ENCODE results near the gene SETX.

SETX gene

DNA sequence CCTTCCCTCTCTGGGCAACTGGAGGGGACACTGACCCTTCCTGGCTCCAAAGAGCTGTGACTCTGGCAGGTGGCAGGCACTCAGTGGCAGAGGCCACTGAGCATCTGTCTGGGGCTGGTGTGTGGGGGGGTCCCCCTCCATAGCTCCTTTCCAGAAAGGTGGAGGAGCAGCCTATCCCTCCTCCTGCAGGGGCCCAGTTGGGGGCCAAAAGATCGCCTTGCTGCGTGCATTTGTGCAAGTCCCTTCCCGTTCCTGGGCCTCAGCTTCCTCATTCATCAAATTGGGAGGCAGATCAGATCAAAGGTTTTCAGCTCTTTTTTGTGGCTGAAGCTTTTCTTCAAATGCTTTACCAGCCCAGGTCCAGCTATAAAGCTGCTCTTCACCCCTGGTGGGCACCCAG is 115.3 kb downstream of the SETX start:
- DNase-seq: no peak

DNA sequence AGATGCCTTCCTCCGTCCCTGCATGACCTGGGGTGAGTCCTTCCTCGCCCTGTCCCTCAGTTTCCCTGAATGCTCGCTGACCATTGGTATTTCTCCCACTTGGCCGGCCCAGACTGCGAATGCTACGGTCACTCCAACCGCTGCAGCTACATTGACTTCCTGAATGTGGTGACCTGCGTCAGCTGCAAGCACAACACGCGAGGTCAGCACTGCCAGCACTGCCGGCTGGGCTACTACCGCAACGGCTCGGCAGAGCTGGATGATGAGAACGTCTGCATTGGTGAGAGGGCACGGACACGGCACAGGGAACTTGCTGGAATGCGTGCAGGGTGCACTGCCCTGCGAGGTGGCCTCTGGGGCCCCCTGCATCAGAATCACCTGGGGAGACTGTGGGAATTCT is 115.8 kb downstream of the SETX start:
- DNase-seq: no peak

DNA sequence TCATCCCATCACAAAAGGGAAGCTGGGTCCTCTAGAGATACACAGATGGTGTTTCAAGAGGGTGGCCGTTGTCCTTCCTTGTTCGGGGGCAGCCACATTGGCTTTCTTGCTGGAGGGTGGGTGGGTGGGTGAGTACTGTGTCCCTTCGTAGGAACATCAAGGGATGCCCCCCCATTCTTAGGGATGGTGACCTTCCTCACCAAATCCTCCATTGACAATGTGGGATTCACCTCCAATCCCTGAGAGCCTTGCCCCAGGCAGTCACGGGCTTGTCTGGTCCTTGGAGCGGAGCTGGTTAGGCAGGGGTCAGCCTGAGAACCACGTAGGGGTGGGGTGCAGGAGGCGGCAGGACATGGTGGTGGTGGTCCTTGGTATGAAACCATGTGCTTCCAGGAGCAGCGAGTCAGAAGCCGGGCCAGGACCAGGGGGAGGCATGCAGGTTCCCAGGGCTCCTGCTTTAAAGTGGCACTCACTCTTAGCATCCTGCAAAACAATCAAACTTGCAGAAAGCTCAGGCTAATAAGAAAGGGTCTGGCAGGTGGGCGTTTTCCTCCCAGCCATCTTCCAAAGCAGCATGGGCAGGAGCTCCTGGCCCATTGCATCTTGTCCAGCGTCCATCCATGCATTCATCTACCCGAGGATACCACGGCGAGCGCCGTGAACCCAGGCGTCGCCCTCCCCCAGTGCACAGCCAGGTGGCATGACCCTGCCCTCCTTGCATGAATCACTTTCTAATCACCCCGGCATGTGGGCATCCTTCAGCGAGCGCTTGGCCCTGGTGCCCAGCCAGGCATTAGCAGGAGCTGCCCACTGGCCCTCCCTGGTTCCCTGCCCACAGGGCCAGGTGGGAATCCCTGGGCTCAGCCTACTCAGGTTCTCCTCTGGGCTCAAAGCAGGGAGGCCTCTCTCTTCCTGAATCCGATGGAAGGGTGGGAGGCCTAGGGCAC is 116.5 kb downstream of the SETX start:
- DNase-seq: no peak

DNA sequence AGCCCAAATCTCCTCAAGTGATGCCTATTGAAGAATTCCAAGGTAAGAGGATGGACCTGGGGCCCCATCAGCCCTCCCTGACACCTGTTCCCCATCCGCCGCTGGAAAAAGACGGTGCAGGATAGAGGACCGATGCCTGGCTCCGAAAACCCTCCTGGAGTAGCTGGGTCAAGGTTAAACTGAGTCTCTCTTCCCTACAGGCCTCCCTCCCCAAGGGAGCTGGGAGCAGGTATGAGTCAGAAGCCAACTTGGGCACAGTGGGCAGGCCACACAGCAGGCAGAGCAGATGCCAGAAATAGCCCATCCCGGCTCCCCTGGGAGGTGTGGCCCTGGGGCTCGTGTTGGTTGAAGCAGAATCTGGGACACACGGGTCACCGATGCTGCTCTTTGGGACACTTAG is 117.3 kb downstream of the SETX start:
- no peak for DNase-seq

DNA sequence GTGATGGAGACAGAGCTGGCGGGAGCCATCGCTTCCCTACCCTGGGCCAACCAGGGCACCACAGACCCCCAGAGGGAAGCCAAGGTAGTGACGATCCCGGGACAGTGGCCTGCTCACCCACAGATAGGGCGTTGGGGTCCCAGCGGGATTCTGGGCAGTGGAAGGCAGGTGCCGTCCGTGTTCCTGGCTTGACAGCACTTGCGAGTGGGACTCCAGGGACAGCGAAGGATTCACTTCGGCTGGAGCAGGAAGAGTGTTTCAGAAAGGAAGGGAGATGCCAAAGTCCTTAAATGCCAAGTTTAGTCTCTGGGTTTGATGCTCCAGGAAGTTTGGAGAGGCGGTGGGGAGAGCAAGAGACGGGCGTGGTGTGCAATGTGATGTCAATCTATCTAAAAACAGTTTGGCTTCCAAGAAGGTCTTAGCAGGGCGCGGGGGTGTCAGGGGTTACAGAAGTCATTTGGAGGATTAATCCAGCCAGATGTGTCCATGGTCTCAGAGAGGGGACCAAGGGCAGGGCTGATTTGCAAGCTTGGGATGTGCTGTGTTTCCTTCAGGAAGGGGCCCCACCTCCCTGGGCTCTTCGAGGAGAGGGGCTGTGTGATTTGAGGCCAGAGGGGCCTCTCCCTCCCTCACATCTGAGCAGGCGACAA is 118.0 kb downstream of the SETX start:
- DNase-seq: no peak

DNA sequence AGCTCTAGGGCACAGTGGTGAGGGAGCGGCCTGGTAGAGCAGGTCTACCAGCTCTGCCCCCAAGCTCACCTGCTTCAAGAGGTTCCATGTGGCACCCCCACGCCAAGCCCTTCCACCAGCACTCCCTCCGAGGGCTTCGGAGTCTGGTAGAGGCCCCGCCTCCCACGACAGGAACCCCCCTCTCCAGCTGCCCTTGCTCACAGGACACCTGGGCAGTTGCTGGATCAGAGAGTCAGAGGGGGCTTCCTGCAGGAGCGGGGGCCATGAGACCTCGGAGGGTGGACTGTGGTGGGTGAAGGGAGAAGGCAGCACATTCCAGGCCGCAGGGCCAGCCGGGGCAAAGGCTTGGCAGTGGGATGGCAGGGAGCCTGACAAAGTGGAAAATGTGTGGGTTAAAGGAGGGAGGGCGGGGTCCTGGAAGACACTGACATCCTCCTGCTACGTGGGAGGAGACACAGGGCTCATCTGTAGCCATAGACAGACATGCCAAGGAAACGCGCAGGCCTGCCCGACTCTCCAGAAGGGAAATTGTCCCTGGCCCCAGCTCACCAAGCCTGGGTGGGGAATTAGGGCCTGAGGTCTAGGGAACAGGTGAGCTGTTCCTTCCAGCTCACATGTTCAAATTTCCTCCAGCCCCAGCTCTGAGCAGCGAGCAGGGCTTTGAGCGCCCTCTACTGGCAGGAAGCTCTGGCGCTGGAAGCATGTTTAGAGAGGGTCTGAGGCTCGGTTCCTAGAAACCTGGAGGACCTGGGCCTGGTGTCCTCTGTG is 118.7 kb downstream of the SETX start:
- DNase-seq: peak; percentile 53

DNA sequence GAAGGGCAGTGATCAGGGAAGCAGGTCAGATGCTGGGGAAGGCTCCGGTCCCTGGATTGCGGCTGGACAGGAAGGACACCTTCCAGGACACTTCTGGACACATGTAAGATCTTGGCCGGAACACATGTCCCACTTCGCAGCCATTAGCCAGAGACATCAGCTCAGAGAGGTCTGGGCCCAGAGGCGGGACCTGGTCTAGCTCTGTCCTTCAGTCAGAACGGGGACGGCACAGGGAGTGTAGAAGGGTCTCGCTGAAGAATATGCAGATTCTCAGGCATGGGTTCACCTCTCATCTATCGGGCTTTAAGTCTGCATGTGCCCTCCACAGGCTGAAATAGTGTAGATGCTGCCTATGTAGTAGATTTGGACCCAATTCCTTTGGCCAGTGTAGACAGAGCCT is 119.7 kb downstream of the SETX start:
- DNase-seq: no peak

DNA sequence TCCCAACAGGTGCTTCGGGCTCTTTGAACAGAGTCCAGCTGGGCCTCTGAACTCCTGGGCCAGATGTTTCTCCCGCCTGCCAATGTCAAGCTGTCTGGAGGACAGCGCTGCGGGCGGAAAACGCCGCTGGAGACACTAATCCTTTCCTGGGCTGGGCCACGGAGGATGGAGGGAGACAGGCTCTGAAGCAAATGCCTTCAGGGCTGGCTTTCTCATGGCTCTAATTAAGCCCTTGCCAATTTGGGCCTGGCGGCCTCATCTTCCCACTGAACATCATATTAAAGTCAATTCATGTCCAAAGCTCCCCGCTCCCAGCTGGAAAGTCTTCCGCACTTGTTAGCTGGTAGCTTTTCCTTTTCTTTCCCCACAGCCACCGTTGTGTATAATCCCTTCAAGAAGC is 120.3 kb downstream of the SETX start:
- no peak for DNase-seq

DNA sequence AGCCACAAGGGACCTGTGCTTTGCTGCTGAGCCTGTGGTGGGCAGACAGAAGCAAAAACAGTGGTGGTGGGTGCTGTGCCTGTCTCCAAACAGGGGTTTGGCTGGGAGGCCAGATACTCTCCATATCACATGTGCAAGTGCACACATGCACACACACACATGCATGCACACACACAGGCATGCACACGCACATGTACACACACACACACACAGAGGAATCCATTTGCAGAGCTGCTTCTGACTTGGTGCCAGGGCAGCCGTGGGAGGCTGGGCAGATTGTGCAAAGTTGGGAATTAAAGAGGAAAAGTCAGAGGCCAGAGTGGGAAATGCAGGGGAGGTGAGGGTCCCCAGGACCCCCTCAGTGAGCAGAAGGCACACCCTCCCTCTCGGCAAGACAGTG is 121.6 kb downstream of the SETX start:
- DNase-seq: no peak

DNA sequence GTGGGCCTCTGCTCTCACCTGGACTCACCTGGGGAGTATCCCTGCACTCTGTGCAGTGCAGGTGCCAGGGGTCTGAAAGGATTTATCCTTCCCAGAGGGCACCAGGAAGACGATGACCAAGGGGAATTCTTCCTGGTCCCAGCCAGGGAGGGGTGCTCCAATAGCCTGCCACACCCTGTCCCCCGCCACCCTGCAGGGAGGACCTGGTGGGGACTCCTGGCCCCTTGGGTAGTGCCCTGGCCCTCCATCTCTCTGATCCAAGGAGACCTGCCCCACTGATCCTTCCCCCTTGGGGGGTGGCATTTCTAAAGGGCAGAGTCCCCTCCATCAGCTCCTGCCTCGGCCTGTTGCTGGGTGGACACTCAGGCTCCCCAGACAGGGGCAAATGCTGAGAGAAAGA is 122.3 kb downstream of the SETX start:
- DNase-seq: no peak

DNA sequence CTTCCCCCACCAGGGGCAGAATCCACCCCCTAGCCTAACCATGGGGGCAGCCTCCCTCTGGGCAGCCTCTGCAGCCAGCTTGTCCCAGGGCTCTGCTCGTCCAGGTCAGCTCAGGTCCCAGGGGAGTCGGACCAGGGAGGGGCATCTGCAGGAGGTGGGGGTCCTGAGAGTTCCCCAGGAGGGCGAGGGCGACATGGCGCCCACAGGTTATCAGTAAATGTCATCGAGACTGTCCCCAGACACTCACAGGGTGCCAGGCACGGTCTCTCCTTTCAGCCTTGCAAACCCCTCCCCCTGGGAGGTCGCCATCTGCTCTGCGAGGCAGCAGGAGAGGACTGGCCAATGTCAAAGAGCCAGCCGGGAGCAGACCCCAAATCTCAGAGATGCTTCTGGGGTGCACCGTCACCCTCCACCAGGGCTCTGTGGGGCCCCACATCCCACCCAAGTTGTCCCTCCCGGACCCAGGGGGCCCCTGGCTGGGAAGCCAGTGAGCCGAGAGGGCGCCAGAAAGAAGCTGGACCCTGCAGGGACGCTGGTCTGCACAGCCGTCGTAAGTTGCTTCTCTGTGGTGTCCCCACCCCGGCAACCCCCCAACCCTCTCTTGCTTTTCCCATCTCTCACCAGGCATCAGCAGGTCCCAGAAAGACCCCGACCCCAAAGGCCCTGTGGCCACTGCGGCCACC is 123.6 kb downstream of the SETX start:
- no peak for DNase-seq

DNA sequence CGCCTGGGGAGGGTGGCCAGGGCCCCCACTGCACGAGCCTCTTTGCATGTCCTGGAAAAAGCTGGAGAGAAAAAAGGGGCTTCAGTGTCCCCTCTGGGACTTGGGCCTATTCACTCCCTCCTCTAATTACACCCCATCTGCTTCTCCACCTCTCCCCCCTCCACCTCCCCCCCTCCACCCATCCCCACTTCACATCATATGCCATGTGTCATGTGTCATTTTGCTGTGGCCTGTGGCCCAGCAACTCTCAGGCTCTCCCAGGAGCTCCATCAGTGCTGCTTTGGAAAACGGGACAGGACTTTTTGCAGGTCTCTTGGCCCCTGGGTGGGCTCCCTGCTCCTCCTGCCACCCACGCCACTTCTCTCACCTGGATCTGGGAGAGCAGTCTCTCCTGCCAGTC is 124.2 kb downstream of the SETX start:
- no peak for DNase-seq

DNA sequence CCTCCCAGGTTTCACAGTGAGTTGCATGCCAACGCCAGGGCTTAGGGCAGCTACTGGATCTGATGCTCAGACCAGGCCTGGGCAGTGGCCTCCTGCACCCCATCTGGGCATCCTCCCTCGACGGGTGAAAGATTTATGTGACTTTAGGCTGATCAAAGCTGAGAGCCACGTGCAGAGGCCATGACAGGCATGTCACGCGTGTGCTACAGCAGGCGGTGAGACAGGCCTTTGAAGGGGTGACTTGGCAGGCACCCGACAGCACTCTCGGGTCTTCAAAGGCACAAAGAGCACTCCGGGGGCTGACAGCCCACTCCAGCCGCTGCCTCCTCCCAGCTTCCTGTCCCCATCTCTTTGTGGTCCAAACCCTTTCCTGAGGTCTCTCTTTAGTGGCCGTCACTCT is 126.7 kb downstream of the SETX start:
- no peak for DNase-seq

DNA sequence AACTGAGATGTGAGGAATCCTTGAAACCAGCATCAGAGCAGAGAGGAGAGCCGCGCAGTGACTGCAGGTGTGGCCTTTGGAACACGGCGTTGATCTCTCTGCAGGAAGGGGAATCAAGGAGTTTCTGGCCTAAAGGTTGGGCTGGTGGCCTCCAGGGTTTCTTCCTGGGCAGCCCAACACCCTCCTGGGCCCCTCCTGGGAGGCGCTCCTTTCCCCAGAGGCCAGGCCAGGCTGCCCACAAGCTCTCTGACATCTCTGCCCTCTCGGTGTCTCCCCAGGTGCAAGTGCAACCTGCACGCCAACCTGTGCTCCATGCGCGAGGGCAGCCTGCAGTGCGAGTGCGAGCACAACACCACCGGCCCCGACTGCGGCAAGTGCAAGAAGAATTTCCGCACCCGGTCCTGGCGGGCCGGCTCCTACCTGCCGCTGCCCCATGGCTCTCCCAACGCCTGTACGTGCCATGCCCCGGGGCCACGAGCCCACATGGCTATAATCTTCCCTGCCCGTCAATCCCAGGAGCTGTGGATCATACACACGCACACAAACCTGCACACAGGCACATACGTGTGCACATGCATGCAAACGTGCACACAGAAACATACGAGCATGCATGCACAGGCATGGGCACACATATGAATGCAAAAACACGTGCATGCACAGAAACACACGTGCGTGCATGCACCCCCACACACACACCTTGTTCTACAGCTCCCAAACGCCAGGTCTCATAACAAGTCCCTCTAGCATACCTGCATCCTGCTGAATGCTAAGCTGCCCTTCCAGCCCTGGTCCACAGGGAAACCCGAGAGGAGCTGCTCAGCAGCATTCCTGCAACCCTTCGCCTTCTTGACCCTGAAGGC is 128.0 kb downstream of the SETX start:
- no peak for DNase-seq

DNA sequence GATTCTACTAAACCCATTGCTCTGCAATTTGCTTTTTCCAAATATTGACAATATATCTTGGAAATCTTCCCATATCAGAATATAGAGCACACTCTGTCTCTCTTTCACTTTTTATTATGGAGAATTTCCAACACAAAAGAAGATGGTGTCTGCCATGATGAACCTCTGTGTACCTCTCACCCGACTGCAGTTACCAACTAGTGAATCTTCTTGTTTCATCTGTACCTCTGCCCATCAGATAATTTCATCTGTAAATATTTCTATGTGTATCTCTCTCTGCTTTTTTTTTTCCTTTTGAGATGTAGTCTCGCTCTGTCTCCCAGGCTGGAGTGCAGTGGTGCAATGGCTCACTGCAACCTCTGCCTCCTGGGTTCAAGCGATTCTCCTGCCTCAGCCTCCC is 130.1 kb downstream of the SETX start:
- no peak for DNase-seq

DNA sequence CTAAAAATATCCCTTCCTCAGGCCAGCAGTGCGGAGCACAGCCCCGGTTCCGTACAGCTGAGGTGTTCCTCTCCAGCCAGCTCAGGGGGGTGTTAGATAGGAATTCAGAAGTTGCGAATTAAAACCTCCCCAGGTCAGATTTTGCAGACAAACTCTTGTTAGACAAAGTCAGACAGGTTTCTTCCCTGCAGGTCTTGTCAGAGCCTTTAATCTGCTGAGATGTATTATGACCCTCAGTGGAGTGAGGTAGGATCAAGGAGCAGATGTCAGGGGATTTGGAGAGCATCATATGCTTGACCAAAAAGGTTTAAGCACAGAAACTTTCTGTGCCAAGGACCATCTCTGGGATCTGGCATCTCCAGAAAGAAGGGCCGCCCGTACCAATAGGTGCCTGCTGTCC is 132.8 kb downstream of the SETX start:
- no peak for DNase-seq

DNA sequence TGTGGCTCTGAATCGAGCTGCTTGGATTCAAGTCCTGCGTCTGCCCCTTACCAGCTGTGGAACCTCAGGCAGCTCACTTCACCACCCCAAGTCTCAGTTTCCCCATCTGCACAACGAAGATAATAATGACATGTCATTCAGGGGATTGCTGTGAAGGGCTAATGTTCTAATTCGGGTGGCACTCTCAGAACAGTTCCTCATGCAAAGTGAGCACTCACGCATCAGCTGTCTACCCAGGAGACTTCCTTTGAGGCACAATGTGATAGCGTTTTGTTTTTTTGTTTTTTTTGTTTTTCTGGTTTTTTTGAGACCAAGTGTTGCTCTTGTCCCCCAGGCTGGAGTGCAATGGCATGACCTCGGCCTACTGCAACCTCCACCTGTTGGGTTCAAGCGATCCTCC is 136.6 kb downstream of the SETX start:
- no peak for DNase-seq

DNA sequence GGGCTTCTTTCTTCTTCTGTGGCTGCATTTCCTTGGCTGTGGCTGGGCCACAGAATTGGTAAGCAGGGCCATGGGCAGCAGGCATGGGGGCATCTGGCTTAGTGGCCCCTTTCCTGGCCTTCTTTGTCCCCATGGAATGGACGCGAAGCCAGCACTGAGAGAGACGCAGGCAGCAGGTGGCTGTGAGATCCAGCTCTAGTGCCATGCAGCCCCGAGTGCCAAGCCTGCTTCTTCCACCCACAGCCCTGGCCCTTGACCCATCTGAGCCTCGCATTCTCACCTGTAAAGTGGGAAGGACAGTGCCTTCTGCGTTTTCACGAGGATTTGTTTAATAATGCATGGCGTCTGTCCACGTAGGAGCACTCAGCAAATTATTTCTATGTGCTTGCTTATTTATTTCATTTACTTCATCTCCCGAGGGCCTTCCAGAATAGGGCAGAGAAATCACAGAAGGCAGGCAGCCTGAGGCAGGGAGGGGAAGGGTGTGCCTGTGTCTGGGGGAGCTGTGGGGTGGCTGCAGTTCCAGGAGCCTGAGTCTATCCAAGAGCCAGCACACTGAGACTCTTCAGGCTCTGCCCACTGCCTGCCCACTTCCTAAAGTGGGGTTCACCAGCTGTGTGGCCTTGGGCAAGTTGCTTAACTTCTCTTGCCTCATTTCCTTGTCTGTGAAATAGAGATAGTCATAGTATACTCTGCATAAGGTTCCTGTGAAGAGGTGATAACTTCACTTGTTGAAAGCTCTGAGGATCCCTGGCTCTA is 137.7 kb downstream of the SETX start:
- peak; percentile 79 for DNase-seq

DNA sequence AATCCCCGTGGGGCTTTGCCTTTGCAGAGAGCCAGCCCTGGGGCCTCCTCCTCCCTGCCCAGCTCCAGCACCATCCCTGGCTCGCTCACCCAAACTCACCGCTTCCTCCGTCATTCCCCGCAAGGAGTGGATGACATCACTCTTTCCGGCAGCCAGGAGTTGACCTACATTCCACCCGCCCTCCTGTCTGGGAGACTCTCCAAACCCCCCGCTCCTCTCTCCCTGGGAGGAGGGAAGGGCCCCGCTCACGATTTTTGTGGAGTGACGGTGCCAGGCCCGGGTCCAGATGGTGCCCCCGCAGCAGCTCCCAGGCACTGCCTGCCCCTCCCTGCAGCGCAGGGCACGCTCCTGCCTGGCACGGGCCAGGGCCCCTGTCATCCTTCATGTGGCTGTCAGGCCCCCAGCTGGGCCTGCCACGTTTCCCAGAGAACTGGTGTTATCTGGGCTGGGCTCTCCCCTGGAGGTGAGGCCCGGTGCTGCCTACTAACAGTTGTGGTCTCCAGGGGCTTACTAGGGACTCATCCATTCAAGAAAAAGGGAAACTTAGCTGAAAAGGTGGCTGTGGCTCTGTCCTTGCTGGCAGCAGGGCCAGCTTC is 140.7 kb downstream of the SETX start:
- DNase-seq: peak; percentile 99

DNA sequence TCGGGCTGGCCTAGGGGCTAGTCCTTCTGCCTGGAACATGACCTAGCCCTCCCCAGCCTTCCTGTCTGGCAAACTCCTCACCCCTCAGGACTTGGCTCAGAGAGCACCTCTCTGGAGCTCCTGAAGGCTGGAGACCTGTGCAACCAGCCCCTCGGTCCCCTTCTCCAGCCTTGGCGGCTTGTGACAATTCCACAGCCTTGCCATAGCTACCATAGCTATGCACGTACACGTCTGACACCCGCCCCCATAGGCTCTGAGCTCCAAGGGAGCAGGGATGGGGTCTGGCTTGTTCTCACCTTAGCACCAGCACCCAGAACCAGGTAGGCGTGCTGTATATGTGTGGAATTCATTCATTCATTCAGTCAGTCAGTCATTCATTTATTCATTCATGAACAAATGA is 143.2 kb downstream of the SETX start:
- DNase-seq: no peak
